Right cardiac atrium (tissue), 5 donors: ENCODE results near the gene CTPS1. TPM values are rescaled to one million over a fixed set of nuclear protein-coding genes. Genes with fewer than 3 reads are reported as not detected.

ENCODE experiments used
- ATAC-seq, 2 donors: fragments of 200-7000 bp; cut with Tn5 transposase; one replicate each; pipeline versions ENCODE4 v1.8.0 to v1.9.1; 2020; ENCODE audit warnings: moderate library complexity in 2 of 2, mild to moderate bottlenecking in 1 of 2
- DNase-seq, 3 donors: peaks; one replicate each; pipeline ENCODE4 v3.0.0-alpha.2; 2020
- H3K27ac ChIP-seq: one replicate; pipeline ENCODE4 v1.5.1; 2013; ENCODE audit warnings: mild to moderate bottlenecking, low read length, control low read depth, moderate library complexity
- H3K27me3 ChIP-seq: one replicate; pipeline ENCODE4 v1.6.1; 2013; ENCODE audit not compliant: control insufficient read depth, insufficient read depth
- H3K4me1 ChIP-seq: one replicate; pipeline ENCODE4 v1.6.1; 2013; ENCODE audit warnings: low read length; ENCODE audit not compliant: control insufficient read depth, insufficient read depth
- H3K4me3 ChIP-seq: one replicate; pipeline ENCODE4 v1.5.1; 2013; ENCODE audit warnings: low read length, control low read depth
- H3K9me3 ChIP-seq: one replicate; pipeline ENCODE4 v1.6.1; 2013; ENCODE audit warnings: low read length; ENCODE audit not compliant: control insufficient read depth
- WGBS: extraction: QIAGEN DNeasy Blood & Tissue Kit; methylation state at CpG from one replicate; pipeline ENCODE4 v1.1.7; 2013; 5-methylcytosine and 5-hydroxymethylcytosine counted together
- intact Hi-C, 4 donors: fragments of 100-400 bp; cut with DNase I; formaldehyde crosslinking; loops; one replicate each; pipeline versions ENCODE4 v1.11.0 to v1.14.0; 2022 to 2023
- polyA plus RNA-seq: library from polyadenylated mRNA; stranded (reverse); fragments of 200-250 nt; gene quantifications from one replicate; pipeline ENCODE4 v1.2.3, GENCODE V29; 2013
- total RNA-seq, 4 donors: library from RNA; stranded (reverse); fragmentation: NEBNext Ultra II Directional; extraction: Animal tissue kit (Norgen Biotek cat#: 25700); gene quantifications; one replicate each; pipeline ENCODE4 v1.2.1, GENCODE V29; 2021
- donor health status: healthy with polysubstance abuse.
- donor health status: DM: no; HTN: yes; CAD: no.
- donor health status: DM: no; HTN: no; CAD: no.
- donor health status: DM: no; HTN: yes; CAD: no; lungs with severe emphysema.
- donor health status: DM: yes; HTN: yes; CAD: no.

Gene CTPS1
- total and polyA plus RNA-seq, 5 donors, result 7.3 to 15.6 (median 13.8) TPM

DNA sequence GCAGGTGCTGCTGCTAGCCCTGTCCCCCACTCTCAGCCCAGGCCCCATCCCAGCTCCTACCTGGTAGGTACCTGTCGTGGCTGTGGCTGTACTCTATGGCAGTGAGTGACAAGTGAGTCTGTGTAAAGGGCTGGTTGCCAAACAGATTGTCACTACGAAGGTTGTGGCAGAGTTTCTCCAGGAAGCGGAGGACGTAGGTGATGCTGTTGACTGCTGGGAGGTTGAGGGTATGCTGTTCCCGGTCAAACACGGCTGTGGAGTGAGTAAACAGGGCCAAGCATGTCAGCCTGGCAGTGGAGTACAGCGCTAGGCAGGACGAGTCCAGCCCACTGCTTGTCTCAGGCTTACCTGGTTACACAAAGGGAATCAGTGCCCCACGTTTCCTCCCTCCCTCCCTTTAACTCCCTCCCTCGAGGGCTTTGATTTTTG lies 66.9 kb downstream of the CTPS1 start:
- 74% methylated on average over 10 of the region's 10 CpGs for WGBS
- no peaks in the 10 kb centered on the region for H3K9me3 ChIP-seq
- peak overlapping the region; percentile 22 for H3K27ac ChIP-seq
- peaks cover 20% of the 10 kb centered on the region for H3K4me1 ChIP-seq
- peak; percentile 30 to 31 for ATAC-seq
- no peaks in the 10 kb centered on the region for H3K27me3 ChIP-seq
- intact Hi-C loops, result no loop called here
- H3K4me3 ChIP-seq, result no peak overlapping the region
- no peak for DNase-seq

- 83% methylated on average over 3 of the region's 3 CpGs for WGBS
Measured at GRCh38 chr1:41048540-41048939, 69.0 kb downstream of the CTPS1 start.

DNA sequence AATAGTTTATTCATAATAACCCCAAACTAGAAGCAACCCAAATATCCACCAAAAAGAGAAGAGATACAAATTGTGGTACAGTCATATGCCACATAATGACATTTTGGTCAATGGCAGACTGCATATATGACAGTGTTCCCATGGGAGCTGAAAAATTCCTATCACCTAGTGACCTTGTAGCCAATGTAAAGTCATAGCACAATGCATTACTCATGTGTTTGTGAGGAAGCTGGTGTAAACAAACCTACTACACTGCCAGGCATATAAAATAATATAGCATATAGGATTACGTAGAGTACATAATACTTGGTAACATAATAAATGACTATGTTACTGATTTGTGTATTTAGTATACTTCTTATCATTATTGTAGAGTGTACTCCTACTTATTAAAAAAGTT lies 71.5 kb downstream of the CTPS1 start:
- intact Hi-C loops, result no loop called here
- Histone ChIP-seq H3K27me3 (no peaks in the 10 kb centered on the region), H3K27ac (no peak overlapping the region), H3K4me1 (peaks cover 7% of the 10 kb centered on the region), H3K9me3 (no peaks in the 10 kb centered on the region), H3K4me3 (no peak overlapping the region)
- WGBS, result 97% methylated on average over 1 of the region's 1 CpG
- DNase-seq, result no peak
- ATAC-seq, result no peak

More at GRCh38 chr1:41048540-41048939, 69.0 kb downstream of the CTPS1 start:
- peaks cover 20% of the 10 kb centered on the region for H3K4me1 ChIP-seq
- no peaks in the 10 kb centered on the region for H3K9me3 ChIP-seq
- DNase-seq (no peak), ATAC-seq (no peak)
- intact Hi-C loops, result no loop called here
- H3K4me3 ChIP-seq, result no peak overlapping the region
- no peak overlapping the region for H3K27ac ChIP-seq
- H3K27me3 ChIP-seq, result no peaks in the 10 kb centered on the region

DNA sequence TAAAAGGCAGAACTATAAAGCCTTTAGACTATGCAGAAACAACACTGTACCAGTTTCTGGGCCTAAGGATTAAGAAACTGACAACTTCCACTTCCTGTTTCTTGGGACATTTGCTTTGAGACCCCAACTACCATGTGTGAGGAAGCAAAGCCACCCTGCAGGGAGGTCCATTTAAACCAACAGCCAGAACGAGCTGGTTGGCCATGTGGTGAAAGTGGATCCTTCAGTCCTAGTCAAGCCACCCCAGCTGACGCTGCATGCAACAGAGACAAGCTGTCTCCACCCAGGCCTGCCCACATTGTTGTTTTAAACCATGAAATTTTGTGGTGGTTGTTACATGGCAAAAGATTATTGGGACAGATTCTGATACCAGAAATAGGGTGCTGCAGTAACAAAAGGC lies 73.8 kb downstream of the CTPS1 start:
- H3K4me1 ChIP-seq, result no peaks in the 10 kb centered on the region
- ATAC-seq (peak in 1 of 2 donors; percentile 50), DNase-seq (peak; percentile 16 to 58 (median 47))
- H3K4me3 ChIP-seq, result no peak overlapping the region
- intact Hi-C loops, result no loop called here
- 67% methylated on average over 2 of the region's 2 CpGs for WGBS
- no peak overlapping the region for H3K27ac ChIP-seq
- H3K9me3 ChIP-seq, result no peaks in the 10 kb centered on the region
- no peaks in the 10 kb centered on the region for H3K27me3 ChIP-seq

- no peaks in the 10 kb centered on the region for H3K4me1 ChIP-seq
- intact Hi-C loops, result no loop called here
- no peak overlapping the region for H3K4me3 ChIP-seq
- DNase-seq (no peak), ATAC-seq (no peak)
- H3K27me3 ChIP-seq, result no peaks in the 10 kb centered on the region
- no peak overlapping the region for H3K27ac ChIP-seq
- no peaks in the 10 kb centered on the region for H3K9me3 ChIP-seq
- WGBS, result 88% methylated on average over 5 of the region's 5 CpGs
Measured at GRCh38 chr1:41056907-41057306, 77.4 kb downstream of the CTPS1 start.

Other genes starting within 250 kb of the CTPS1 start
- gene KCNQ4, start 195.9 kb upstream of the CTPS1 start, total RNA-seq, result 1 to 10 TPM in 2 of 4 donors, under 1 TPM in 2; 0.71 to 1.8 (median 1.00) TPM
- 0.88 TPM for gene KCNQ4, start 195.9 kb upstream of the CTPS1 start, polyA plus RNA-seq
- gene CITED4, start 117.3 kb upstream of the CTPS1 start, total RNA-seq, result 10 to 100 TPM; 19.9 to 44.5 (median 38.2) TPM
- 13.7 TPM for gene CITED4, start 117.3 kb upstream of the CTPS1 start, polyA plus RNA-seq
- under 1 TPM; 0.28 to 0.53 (median 0.30) TPM for gene SLFNL1, start 42.0 kb downstream of the CTPS1 start, total RNA-seq
- 0.16 TPM for gene SLFNL1, start 42.0 kb downstream of the CTPS1 start, polyA plus RNA-seq